HG02678 (cell line): ENCODE measurements around the gene AHI1.
"Not testable (repeated sequence)": the region's sequence is repeated elsewhere in the genome, so short reads cannot be mapped to it uniquely, and the experiment has no call there.

Experiments
- ATAC-seq: cut with Tn5 transposase; IDR thresholded peaks from one replicate; pipeline ENCODE4 v1.9.1; 2021; ENCODE audit warnings: mild to moderate bottlenecking, moderate library complexity; ENCODE audit not compliant: unreplicated experiment

AHI1 gene

GRCh38 chr6:135268740-135269139, 228.8 kb downstream of the AHI1 start:
- no peak for ATAC-seq

- no peak for ATAC-seq
Measured at GRCh38 chr6:135268263-135268662, 229.3 kb downstream of the AHI1 start.

- ATAC-seq, result no peak
Measured at GRCh38 chr6:135267085-135267484, 230.5 kb downstream of the AHI1 start.

GRCh38 chr6:135266675-135267074, 230.9 kb downstream of the AHI1 start:
- no peak for ATAC-seq

- ATAC-seq, result no peak
Measured at GRCh38 chr6:135265278-135265677, 232.3 kb downstream of the AHI1 start.

GRCh38 chr6:135261872-135262725, 235.4 kb downstream of the AHI1 start:
- ATAC-seq, result no peak

- no peak for ATAC-seq
Measured at GRCh38 chr6:135260612-135261011, 236.9 kb downstream of the AHI1 start.

- no peak for ATAC-seq
Measured at GRCh38 chr6:135258970-135259369, 238.6 kb downstream of the AHI1 start.

GRCh38 chr6:135257631-135258405, 239.7 kb downstream of the AHI1 start:
- no peak for ATAC-seq

GRCh38 chr6:135256866-135257265, 240.7 kb downstream of the AHI1 start:
- no peak for ATAC-seq

- ATAC-seq, result no peak
Measured at GRCh38 chr6:135254471-135254870, 243.1 kb downstream of the AHI1 start.

GRCh38 chr6:135251498-135252441, 245.8 kb downstream of the AHI1 start:
- no peak for ATAC-seq

GRCh38 chr6:135250751-135251497, 246.6 kb downstream of the AHI1 start:
- ATAC-seq, result no peak

GRCh38 chr6:135250234-135250633, 247.3 kb downstream of the AHI1 start:
- ATAC-seq, result no peak

GRCh38 chr6:135246412-135247012, 251.0 kb downstream of the AHI1 start:
- ATAC-seq, result not testable (repeated sequence)

GRCh38 chr6:135244805-135245204, 252.7 kb downstream of the AHI1 start:
- no peak for ATAC-seq

- ATAC-seq, result no peak
Measured at GRCh38 chr6:135243871-135244796, 253.4 kb downstream of the AHI1 start.

GRCh38 chr6:135240711-135241110, 256.8 kb downstream of the AHI1 start:
- ATAC-seq, result no peak

GRCh38 chr6:135236732-135237131, 260.8 kb downstream of the AHI1 start:
- no peak for ATAC-seq
